Retinal pigment epithelial cell (primary cell): ENCODE data around the gene RIC8A.
"Not testable (repeated sequence)": the region's sequence is repeated elsewhere in the genome, so short reads cannot be mapped to it uniquely, and the experiment has no call there.

ENCODE experiments used
- DNase-seq: peaks from one replicate; pipeline ENCODE4 v3.0.0-alpha.2; 2010; ENCODE audit warnings: low read depth
- H3K4me3 ChIP-seq: 2 replicates; pipeline ENCODE4 v1.5.1; 2011; ENCODE audit warnings: mild to moderate bottlenecking, low read length, control low read depth, moderate library complexity
- TF ChIP-seq, protein P1 (sequence below): conservative IDR thresholded peaks from 2 replicates; pipeline ENCODE4 v1.5.1; 2011; ENCODE audit warnings: low read depth, low read length, control low read depth, inconsistent platforms

RIC8A gene

DNA sequence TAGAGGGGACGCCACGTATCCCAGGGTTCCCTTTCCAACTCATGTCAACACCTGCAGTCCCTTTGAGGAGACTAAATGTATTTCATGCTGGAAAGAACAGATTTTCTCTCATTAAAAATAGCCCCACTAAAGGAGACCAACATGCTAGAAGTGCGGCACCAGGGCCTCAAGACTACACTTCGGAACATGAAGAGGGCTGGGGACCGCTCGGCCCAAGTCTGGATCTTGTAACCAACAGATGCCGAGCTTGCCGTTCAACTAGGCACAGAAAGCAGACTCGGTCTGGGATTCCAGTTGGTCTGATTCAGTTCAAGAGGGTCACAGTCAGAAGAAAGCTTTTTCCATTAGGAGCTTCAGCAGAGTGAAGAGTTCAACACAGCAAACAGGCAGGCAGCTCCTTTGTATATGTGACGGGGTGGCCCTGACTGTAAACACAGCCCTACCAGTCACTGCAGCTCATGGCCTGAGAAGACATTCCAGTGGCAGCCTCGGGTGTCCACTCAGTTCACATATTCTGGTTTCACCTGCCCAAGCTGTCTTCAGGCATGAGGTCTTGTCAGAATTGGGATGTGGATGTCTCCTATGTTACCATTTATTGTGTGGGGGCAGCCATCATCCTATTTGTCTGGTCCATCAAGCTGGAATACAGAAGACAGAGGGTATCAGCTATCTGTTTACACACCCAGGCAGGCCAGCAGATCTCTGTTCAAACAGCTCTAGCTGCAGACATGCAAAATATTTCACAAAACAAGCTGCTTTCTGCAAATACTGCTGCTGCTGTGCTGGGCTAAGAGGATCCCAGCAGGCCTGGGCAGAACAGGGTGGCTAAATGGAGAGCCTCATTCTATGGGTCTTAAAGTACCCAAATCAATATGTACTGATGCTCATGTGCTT is 8.8 kb downstream of the RIC8A start:
- TF ChIP-seq, protein P1, sequence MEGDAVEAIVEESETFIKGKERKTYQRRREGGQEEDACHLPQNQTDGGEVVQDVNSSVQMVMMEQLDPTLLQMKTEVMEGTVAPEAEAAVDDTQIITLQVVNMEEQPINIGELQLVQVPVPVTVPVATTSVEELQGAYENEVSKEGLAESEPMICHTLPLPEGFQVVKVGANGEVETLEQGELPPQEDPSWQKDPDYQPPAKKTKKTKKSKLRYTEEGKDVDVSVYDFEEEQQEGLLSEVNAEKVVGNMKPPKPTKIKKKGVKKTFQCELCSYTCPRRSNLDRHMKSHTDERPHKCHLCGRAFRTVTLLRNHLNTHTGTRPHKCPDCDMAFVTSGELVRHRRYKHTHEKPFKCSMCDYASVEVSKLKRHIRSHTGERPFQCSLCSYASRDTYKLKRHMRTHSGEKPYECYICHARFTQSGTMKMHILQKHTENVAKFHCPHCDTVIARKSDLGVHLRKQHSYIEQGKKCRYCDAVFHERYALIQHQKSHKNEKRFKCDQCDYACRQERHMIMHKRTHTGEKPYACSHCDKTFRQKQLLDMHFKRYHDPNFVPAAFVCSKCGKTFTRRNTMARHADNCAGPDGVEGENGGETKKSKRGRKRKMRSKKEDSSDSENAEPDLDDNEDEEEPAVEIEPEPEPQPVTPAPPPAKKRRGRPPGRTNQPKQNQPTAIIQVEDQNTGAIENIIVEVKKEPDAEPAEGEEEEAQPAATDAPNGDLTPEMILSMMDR, result no peak
- DNase-seq, result no peak
- no peak overlapping the region for H3K4me3 ChIP-seq

DNA sequence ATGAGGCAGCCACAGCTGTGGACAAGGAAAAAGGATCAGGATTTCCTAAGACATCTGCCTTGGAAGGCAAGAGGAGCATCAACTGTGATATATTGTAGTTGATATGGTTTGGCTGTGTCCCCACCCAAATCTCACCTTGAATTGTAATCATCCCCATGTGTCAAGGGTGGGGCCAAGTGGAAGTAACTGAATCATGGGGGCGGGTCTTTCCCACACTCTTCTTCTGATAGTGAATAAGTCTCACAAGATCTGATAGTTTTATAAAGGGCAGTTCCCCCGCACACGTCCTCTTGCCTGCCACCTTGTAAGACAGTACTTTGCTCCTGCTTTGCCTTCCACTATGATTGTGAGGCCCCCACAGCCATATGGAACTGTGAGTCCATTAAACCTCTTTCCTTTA is 10.2 kb downstream of the RIC8A start:
- TF ChIP-seq, protein P1, result no peak
- no peak overlapping the region for H3K4me3 ChIP-seq
- DNase-seq, result no peak

DNA sequence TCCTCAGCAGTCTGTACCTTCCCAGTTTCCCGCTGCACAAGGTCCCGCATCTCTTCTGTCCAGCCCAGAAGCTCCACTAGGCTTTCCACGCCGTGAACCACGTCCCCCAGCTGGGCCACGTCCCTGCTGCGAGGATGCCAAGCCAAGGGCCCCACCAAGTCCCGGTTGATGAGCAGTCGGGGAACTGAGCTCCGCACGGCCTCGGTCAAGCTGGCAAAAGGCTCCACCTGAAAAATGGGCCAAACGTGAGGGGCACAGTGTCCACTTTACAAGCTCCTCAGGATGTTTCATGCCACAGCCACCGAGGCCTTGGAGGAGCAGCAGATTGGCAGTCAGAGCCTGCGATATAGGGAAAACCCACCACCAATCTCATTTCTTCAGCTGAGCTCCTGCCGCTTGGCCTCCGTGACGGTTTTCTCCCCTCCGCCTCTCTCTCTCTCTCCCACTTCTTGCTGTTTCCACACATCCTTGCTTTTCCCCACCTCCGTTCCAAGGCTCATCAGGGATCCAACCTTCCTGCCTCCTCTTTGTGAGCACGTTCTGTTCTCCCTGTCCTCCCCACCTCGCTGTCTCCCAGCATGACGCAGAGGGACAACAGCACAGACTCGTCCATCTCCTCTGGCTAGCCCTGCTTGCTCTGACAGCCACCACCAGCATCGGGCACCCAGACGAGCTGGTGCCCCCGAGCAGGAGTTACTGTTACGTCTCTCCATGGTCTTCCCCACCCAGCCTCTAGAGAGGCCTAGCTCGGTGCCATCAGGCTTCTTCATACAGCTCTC is 11.5 kb downstream of the RIC8A start:
- TF ChIP-seq, protein P1, result no peak
- DNase-seq, result no peak
- H3K4me3 ChIP-seq, result no peak overlapping the region

DNA sequence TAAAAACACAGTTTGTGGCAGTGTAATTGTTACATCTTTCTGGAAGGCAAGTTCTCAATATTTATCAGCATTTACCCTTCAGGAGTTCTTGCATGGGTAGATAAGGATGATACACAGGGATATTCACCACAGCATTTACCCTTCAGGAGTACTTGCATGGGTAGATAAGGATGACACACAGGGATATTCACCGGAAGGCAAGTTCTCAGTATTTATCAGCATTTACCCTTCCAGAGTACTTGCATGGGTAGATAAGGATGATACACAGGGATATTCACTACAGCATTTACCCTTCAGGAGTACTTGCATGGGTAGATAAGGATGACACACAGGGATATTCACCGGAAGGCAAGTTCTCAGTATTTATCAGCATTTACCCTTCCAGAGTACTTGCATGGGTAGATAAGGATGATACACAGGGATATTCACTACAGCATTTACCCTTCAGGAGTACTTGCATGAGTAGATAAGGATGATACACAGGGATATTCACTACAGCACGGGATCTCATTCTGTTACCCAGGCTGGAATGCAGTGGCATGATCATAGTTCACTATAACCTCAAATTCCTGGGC is 13.2 kb downstream of the RIC8A start:
- not testable (repeated sequence) for H3K4me3 ChIP-seq, DNase-seq

DNA sequence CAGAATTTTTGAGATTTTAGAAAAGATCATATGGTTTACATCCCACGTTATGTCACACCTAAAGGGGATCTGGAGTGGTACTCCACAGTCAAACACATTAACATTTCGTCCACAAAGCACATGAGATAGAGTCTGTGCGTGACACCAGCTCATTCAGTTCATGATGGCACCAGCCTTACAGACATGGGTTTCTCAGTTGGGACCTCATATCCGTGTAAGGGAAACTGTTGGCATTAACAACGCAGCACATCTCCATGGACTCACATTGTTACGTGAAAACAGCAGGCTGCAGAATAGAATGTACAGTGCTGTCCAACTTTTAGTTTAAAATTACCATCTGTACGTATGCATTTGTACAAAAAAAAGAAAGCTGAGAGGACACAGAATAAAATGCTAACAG is 14.0 kb downstream of the RIC8A start:
- TF ChIP-seq, protein P1, result no peak
- no peak for DNase-seq
- H3K4me3 ChIP-seq, result no peak overlapping the region

DNA sequence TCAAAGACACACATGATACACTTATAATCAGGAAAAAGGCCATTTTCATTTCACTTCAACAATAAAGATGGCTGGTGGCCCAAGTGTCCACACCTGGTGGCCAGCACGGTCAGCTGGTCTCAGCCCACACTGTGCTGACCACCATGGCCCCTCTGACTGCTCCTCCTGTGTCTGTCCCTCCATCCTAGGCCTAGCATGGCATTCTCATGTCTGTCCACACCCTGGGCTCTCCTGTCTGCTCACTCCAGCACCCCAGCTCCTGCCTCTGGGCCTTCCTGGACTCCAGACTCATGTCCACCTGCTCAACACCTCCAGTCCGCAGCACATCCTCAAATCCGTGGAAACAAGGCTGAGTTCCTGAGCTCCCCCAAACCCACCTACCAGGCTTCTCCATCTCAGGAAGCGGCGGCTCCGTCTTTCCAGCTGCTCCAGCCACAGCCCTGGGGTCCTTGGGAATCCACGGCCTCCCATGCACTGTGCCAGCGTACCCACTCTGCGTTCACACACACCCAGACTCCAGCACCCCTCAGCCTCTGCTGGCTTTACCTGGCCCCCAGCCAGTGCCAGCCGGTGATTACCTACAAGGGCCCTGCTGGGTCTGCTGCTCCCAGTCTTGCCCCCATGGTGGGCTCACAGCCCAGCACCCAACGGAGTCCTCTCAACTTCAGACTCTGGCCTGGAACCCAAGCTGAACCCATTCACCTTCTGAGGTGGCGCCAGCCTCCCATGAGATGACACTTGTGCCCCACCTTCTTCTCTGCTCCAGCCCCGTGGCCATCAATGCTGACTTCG is 14.7 kb downstream of the RIC8A start:
- no peak overlapping the region for H3K4me3 ChIP-seq
- TF ChIP-seq, protein P1, result no peak
- no peak for DNase-seq
